GM19452 (cell line): ENCODE data around the gene ITCH.
"Not testable (repeated sequence)": the region's sequence is repeated elsewhere in the genome, so short reads cannot be mapped to it uniquely, and the experiment has no call there.

Experiments used
- ATAC-seq: cut with Tn5 transposase; IDR thresholded peaks from one replicate; pipeline ENCODE4 v1.9.1; 2021; ENCODE audit not compliant: unreplicated experiment

The ITCH gene

DNA sequence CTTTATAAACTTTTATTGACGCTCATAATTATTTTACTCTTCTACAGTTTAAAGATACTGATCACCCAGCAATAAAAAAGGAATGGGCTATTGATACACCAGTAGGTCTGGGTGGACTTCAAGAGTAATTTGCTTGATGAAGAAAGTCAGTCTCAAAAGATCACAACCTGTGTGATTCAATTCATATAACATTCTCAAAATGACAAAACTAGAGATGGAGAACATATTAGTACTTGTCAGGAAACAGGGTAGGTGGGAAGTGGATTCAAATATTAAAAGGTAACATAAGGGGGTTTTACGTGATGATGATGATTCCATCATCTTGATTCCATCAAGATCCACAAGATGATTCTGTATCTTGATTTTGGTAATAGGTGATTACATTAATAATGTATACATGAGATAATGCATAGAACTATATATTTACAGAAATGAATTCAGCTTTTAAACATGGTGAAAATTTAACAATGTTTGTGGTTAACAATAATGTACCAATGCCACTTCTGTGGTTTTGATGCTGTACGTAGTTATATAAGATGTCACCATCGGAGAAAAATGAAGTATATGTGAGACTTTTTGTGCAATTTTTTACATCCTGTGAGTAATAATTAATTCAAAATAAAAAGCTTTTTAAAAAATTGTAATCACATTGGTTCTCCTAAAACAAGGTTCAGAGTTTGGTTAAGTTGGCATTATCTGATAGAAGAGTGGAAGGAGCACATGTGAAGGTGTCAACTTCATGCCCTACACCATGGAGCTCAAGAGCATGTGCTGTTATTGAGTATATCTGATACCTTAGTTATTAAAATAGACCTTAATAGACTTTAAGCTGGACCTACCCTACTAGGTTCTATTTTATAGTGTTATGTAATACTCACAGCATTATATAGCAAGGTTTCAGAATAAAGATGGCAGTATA lies 86.9 kb downstream of the ITCH start:
- ATAC-seq, result no peak

GRCh38 chr20:34452281-34452982 lies 89.4 kb downstream of the ITCH start:
- no peak for ATAC-seq

GRCh38 chr20:34458631-34459030 lies 95.6 kb downstream of the ITCH start:
- no peak for ATAC-seq

DNA sequence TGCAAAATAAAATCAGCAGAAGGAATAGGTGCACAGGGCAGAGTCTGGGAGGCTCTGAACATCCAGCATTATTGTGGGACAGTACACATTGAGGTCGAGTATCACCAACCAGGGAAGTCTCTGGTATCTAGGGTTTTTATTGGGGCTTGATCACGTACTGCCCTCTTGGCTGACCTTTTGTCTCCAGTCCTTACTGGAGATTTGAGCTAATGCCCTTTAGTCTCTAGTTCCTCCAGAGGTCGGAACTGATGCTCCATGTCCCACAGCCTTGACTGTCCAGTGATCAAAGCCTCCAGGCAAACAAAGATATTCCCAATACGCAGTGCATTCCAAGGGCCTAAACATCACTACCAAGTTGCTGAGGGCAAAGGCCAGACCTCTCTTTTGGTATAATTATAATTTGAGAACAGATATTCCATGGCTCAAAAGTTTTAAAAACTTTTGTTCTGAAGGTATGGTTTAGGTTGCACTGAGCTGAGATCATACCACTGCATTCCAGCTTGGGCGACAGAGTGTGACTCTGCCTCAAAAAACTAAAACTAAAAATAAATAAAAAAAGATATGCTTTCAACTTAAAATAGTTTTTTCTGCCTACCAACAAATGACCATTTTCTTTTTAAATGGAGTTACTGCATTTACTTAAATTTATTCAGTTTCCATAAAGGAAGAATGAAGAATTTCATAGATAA lies 96.3 kb downstream of the ITCH start:
- no peak for ATAC-seq

GRCh38 chr20:34461779-34462087 lies 98.7 kb downstream of the ITCH start:
- no peak for ATAC-seq

- no peak for ATAC-seq
Measured at GRCh38 chr20:34468951-34469350, 105.9 kb downstream of the ITCH start.

- no peak for ATAC-seq
Measured at GRCh38 chr20:34472246-34472925, 109.3 kb downstream of the ITCH start.

DNA sequence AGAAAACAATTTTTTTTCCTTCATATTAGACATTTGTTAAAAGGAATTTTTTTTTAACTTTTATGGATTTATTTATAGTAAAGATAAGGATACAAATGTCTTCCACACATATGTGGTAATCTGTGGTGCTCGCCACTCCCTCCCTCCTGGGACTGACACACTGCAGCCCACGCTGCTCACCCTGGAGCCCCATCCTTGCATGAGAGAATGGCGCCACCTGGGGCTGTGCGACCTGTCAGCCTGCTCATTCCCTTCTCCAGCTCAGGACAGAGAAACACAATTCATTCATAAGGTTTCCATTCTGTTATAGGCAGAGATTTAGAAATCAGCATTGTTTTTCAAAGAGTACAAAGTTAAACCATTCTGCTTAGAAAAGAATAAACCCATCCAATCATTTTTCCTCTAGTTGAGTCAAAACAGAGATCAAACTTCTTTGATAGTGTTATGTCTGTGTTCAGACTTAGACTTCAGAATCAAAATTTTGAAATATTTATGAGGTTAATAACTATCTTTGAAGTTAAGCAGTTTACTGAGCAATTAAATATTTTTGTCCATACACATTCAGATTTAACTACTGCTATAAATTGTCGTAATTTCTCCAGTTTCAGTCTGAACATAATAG lies 110.3 kb downstream of the ITCH start:
- no peak for ATAC-seq

GRCh38 chr20:34475979-34476736 lies 113.1 kb downstream of the ITCH start:
- ATAC-seq, result no peak

DNA sequence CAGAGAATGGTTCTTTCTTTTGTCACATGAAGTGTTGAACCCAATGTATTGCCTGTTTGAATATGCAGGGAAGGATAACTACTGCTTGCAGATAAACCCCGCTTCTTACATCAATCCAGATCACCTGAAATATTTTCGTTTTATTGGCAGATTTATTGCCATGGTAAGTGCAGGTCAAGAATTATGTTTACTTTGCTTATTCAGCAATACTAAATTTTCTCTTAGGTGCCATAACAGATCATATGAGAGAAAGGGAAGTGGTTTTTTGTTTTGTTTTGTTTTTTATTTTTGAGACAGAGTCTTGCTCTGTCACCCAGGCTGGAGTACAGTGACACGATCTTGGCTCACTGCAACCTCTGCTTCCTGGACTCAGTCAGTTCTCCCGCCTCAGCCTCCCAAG lies 116.6 kb downstream of the ITCH start:
- ATAC-seq, result no peak

- not testable (repeated sequence) for ATAC-seq
Measured at GRCh38 chr20:34482154-34482553, 119.1 kb downstream of the ITCH start.

DNA sequence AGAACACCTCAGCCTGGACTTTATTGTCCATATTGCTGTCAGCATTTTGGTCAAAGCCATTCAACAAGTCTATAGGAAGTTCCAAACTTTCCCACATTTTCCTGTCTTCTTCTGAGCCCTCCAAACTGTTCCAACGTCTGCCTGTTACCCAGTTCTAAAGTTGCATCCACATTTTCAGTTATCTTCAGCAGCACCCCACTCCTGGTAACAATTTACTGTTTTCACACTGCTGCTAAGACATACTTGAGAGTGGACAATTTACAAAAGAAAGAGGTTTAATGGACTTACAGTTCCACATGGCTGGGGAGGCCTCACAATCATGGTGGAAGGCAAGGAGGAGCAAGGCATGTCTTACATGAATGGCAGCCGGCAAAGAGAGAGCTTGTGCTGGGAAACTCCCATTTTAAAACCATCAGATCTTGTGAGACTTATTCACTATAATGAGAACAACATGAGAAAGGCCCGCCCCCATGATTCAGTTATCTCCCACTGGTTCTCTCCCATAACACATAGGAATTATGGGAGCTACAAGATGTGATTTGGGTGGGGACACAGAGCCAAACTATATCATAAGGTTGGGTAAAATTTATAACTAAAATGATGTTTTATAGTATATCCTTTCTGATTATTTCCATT lies 120.6 kb downstream of the ITCH start:
- not testable (repeated sequence) for ATAC-seq

DNA sequence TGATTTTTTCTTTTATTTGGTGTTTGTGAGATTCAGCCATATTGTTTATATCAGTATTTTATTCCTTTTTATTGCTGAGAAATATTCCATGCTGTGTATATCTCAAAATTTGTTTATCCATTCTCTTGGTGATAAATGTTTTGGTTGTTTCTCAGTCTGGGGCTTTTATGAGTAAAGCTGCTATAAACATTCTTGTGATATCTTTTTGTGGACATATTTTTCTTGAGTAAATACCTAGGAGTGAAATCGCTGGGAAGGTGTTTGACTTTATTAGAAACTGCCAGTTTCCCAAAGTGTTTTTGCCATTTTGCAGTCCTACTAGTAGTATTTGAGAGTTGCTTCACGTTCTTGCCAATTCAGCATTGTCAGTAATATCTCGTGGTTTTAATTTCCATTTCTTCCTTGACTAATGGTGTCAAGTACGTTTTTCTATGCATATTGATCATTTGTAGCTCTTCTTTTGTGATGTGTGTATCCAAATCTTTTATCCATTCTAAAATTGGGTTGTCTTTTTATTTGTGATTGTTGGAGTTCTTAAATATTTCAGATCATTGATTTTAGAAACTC lies 122.1 kb downstream of the ITCH start:
- no peak for ATAC-seq

DNA sequence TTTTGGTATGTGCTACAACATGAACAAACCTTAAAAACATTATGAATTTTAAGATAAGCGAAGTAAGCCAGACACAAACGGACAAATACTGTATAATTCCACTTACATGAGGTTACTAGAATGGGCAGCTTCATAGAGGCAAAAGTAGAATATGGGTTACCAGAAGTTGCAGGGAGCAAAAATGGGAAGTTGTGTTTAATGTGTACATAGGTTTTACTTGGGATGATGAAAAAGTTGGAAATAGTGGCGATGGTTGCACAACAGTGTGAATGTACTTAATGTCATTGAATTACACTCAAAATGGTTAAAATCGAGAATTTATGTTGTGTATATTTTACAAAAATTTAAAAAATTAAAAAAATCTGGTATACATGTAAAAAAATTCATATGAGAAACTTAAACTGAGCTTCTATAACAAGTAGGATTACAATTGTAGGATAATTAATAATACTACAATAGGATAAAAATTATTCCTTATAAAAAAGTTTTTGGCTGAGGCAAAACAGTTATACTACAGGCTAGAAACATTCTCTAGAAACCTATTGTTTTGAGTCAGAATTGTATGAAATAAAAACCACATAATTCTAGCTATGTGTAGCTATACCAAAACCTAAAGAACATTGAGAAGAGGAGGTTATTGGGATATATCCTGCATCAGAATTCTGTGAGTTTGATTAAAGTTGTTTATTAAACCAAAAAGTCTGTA lies 128.3 kb downstream of the ITCH start:
- ATAC-seq, result no peak

DNA sequence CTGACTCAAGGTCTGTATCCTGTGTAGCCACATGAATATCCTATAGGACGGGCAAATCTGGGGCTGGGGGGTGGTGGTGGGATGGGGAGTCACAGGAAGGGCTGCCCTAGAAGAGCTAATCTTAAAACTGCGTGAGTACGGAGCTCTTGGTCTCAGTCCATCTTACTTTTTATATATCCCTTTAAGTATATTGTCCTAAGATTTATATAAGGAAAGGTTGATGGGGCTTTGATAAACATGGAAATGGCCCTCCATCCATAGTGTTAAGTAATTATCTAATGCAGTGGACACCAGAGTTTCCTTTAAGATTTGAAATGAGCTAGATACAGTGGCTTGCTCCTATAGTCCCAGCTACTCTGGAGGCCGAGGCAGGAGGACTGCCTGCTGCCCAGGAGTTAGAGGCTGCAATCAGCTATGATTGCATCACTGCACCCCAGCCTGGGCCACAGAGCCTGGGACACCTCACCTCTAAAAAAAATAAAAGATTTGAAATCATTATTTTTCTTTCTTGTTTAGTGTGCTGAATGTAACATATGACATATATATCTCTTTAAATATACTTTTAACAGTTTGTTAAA lies 128.9 kb downstream of the ITCH start:
- no peak for ATAC-seq

DNA sequence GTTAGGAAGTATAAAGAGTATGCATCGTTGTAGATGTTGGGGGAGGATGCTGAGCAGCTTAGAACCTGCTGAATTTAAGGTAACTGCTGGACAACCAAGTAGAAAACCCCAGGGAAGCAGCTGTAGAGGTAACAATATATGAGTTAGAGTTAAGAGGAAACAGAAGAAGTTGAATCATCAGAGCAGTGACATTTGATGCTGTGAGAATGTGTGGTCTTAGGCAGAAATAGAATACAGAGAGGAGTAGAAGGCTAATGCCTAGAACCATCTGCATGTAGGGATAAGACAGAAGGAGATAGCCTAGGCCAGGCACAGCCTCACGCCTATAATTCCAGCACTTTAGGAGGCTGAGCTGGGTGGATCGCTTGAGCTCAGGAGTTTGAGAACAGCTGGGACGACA lies 130.6 kb downstream of the ITCH start:
- no peak for ATAC-seq

GRCh38 chr20:34495307-34495706 lies 132.2 kb downstream of the ITCH start:
- no peak for ATAC-seq

DNA sequence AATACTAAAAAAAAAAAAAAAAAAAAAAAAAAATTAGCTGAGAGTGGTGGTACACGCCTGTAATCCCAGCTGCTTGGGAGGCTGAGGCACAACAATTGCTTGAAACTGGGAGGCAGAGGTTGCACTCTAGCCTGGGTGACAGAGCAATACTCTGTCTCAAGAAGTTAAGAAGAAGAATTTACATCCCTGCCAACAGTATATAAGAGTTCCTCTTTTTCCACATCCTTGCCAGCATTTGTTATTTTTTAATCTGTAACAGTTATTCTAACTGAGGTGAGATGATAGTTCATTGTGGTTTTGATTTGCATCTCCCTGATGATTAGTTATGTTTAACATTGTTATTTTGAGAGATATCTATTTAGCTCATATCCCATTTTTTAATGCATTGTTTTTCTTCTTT lies 132.8 kb downstream of the ITCH start:
- ATAC-seq, result no peak
